ENCODE results near the gene MYCBPAP. TPM values are rescaled to one million over a fixed set of nuclear protein-coding genes. Genes with fewer than 3 reads are reported as not detected.
A peak's percentile ranks its signal among the peaks of the same experiment; 100 is the strongest.

Gene MYCBPAP, protein sequence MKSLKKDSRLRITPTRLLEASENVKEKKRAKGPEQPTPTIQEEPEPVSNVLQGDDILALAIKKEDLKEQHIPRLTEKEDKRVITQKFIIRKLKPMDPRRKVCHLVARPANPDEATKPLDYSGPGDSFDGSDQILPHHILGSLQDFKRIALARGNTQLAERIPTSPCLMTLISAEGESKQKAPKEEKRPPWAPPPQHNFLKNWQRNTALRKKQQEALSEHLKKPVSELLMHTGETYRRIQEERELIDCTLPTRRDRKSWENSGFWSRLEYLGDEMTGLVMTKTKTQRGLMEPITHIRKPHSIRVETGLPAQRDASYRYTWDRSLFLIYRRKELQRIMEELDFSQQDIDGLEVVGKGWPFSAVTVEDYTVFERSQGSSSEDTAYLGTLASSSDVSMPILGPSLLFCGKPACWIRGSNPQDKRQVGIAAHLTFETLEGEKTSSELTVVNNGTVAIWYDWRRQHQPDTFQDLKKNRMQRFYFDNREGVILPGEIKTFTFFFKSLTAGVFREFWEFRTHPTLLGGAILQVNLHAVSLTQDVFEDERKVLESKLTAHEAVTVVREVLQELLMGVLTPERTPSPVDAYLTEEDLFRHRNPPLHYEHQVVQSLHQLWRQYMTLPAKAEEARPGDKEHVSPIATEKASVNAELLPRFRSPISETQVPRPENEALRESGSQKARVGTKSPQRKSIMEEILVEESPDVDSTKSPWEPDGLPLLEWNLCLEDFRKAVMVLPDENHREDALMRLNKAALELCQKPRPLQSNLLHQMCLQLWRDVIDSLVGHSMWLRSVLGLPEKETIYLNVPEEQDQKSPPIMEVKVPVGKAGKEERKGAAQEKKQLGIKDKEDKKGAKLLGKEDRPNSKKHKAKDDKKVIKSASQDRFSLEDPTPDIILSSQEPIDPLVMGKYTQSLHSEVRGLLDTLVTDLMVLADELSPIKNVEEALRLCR
- total RNA-seq (2014; rRNA removed; shearing (Covaris generic)) = 0.62 and 3.2 TPM in 2 replicates

DNA sequence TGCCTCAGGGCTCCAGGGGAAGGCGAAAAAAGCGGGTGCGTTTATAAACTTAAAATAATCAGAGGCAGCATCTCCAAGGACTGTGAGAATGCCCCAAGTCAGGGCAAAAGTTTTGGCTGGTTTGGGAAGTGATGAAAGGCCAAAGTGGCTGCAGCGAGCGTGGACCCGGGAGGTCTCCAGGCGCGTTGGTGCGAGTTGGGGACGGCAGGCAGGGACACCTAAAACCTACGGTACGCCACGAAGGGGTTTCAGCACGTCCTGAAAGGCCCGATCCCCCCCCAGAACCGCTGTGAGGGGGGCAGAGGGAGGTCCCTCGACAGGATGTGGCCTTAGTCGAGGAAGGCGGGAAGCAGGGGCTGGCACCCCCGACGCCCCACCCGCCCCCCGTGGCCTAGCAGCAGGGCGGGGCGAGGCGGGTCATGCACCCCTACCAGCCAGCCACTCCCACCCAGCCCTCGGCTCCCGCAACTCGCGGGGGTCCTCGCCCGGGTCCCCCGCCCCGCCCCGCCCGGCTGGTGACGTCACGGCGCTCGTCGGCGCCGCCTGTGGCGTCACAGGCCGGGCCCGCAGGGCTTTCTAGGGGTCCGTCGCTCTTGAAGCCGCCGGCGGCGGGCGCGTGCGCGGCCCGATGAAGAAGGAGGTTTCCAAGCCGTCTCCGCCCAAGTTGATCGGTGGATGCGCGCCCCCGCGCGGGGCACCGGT lies at the start of gene MYCBPAP:
MYCBPAP (plus strand) TSS at position 569 of the 702 bp plus-strand sequence. CDS start 236 bp downstream, outside the sequence.
- Histone ChIP-seq H3K27me3 (ENCODE audit: control insufficient read depth, insufficient read depth, low read length) (peaks cover 9% of the 10 kb centered on the region), H3K36me3 (replicated peaks; ENCODE audit: control insufficient read depth, insufficient read depth, low read length) (no peaks in the 10 kb centered on the region)
- DNase-seq = peak; percentile 96

DNA sequence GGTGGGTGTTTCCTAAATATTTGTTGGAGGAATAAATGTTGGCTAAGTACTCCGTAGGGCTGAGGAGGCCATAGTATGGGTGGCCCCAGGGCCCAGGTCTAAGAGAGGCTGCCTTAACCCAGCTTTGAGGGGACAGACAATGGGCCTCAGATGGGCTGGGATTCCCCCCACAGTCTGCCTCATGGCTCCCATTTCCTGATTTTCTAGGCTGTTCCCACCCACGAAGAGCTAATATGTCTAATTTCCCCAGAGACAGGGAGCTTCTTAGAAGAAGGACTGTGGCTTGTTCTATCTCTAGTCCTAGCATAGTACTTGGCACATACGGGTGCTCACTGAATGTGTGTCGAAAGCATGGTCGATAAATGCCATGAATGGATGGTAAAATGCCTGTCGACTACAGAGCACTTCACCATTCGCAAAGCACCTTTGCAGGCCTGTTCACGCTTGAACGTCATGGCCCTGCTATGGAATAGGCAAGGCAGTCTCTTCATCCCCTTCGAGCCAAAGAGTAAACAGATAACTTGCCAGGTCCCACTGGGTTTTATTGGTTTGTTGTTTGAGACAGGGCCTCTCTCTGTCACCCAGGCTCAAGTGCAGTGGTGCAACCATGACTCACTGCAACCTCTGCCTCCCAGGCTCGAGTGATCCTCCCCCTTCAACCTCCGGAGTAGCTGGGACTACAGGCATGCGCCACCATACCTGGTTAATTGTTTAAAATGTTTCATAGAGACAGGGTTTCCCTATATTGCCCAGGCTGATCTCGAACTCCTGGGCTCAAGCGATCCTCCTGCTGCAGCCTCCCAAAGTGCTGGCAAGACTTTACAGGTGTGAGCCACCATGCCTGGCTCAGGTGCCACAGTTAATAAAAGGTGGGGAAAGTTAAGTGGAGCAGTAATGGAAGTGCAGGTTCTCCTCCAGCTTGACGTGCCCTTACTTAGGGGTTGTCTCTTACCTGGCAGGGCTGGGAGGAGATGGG lies 49.2 kb upstream of the MYCBPAP start:
- H3K27me3 ChIP-seq (ENCODE audit: control insufficient read depth, insufficient read depth, low read length) = no peaks in the 10 kb centered on the region
- no peak for DNase-seq
- H3K36me3 ChIP-seq (replicated peaks; ENCODE audit: control insufficient read depth, insufficient read depth, low read length) = no peaks in the 10 kb centered on the region
- H3K4me3 ChIP-seq (ENCODE audit: insufficient read depth, low read depth, low read length) = no peak overlapping the region

More for the DNA sequence above, at the start of gene MYCBPAP:
- peak within 1 kb of the TSS; percentile 65 for H3K4me3 ChIP-seq (ENCODE audit: insufficient read depth, low read depth, low read length)

DNA sequence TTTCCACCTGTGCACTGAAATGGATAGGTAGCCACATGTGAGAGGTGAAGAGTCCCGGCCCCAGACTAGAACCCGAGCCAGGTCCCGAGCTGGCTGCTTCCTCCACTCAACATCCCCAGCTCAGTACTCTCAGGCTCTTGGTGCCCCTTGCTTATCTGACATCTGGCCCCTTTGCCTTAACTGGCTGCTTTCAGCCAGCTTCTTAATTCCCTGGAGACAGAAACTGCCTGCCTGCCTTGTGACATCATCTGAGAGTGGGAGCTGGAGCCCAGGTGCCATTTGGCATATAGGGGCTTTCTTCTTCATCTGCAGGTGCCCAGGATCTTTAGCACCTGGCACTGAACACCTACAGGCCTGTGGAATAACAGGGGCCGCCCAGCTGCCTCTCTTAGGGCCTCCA lies 48.5 kb upstream of the MYCBPAP start:
- Histone ChIP-seq H3K4me3 (ENCODE audit: insufficient read depth, low read depth, low read length) (no peak overlapping the region), H3K27me3 (ENCODE audit: control insufficient read depth, insufficient read depth, low read length) (no peaks in the 10 kb centered on the region), H3K36me3 (replicated peaks; ENCODE audit: control insufficient read depth, insufficient read depth, low read length) (no peaks in the 10 kb centered on the region)
- DNase-seq = no peak

DNA sequence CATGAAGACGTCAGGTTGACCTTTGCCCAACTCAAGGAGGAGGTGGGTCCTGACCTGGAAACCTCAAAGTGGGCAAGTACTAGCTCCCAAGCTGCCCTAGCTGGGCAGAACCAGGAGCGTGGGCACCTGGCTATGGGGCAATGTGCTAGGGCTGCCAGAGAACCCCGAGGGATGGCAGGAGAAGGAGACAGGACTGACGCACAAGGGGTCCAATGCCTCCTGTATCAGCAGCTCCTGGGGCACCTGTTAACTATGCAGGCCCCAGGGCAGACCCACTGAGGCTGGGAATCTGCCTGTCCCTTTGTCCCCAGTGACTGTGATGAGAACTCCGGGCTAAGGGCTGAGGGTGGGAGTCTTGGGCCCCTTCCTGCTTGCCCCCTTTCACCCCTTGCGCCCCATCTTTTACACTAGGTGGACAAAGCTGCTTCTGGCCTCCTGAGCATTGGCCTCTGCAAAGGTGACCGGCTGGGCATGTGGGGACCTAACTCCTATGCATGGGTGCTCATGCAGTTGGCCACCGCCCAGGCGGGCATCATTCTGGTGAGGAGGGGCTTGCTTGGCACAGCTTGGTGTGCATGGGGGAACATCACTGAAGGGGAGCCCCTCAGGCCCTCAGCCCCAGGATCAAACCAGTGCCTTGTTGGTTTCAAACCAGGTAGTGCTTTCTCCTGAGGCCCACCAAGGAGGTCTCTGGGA lies 47.3 kb upstream of the MYCBPAP start:
- H3K36me3 ChIP-seq (replicated peaks; ENCODE audit: control insufficient read depth, insufficient read depth, low read length) = no peaks in the 10 kb centered on the region
- peak; percentile 16 for DNase-seq
- no peaks in the 10 kb centered on the region for H3K27me3 ChIP-seq (ENCODE audit: control insufficient read depth, insufficient read depth, low read length)
- H3K4me3 ChIP-seq (ENCODE audit: insufficient read depth, low read depth, low read length) = no peak overlapping the region

DNA sequence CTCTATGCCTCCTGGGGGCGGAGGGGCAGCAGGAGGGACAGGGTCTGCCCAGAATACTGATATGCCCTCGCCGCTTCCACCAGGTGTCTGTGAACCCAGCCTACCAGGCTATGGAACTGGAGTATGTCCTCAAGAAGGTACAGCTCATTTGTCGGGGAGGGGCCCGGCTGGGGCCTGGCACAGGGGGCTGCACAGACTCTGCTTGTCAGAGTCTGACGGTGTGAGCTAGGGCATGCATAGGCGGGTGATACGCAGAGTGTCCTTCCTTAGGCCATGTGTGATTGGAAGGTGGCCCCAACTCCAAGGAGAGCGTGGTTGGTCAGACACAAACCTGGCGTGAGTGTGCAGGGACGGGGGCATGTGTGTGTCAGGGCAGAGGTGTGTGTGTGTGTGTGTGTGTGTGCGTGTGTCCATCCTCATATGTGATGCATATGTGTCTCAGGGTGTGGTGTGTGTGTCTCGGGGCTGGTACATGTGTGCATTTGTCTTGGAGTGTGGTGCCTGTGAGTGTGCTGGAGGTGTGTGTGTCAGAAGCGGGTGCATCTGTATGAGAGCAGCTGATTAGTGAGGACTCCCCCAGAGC lies 46.6 kb upstream of the MYCBPAP start:
- H3K4me3 ChIP-seq (ENCODE audit: insufficient read depth, low read depth, low read length) = no peak overlapping the region
- H3K36me3 ChIP-seq (replicated peaks; ENCODE audit: control insufficient read depth, insufficient read depth, low read length) = no peaks in the 10 kb centered on the region
- peak; percentile 25 for DNase-seq
- H3K27me3 ChIP-seq (ENCODE audit: control insufficient read depth, insufficient read depth, low read length) = no peaks in the 10 kb centered on the region

DNA sequence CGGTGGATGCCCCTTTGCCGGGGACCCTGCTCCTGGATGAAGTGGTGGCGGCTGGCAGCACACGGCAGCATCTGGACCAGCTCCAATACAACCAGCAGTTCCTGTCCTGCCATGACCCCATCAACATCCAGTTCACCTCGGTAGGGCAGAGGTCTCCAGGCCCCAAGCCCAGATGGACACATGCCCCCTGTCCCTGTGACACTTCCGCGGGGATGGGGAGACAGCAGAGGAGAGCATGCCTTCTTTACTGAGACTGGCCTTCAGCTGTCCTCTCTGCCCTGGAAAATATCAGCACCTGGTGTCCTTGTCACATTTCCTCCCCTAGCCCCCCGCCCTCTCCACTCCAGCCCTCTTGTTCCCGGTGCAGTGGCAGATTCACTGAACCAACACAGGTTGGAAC lies 45.8 kb upstream of the MYCBPAP start:
- peak; percentile 30 for DNase-seq
- no peaks in the 10 kb centered on the region for H3K27me3 ChIP-seq (ENCODE audit: control insufficient read depth, insufficient read depth, low read length)
- no peak overlapping the region for H3K4me3 ChIP-seq (ENCODE audit: insufficient read depth, low read depth, low read length)
- H3K36me3 ChIP-seq (replicated peaks; ENCODE audit: control insufficient read depth, insufficient read depth, low read length) = no peaks in the 10 kb centered on the region

DNA sequence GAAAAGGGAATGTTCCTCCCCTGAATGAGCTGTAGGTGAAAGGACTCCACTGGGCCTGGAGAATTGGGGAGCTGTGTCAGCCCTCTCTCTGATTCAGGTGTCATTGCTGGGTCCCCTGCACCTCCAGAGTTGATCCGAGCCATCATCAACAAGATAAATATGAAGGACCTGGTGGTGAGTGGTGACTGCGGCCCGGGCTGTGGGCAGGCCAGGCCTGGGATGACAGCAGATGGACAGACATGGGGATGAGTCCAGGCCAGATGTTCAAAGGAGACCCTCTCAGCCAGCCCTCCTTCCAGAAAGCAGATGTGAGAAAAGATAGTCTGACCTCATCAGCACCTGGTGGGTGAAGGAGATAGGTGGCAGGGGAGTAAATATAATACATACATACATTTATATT lies 44.1 kb upstream of the MYCBPAP start:
- H3K27me3 ChIP-seq (ENCODE audit: control insufficient read depth, insufficient read depth, low read length) = peaks cover 13% of the 10 kb centered on the region; the same call in 1 of the 2 replicates
- H3K36me3 ChIP-seq (replicated peaks; ENCODE audit: control insufficient read depth, insufficient read depth, low read length) = no peaks in the 10 kb centered on the region
- DNase-seq = peak; percentile 30
- H3K4me3 ChIP-seq (ENCODE audit: insufficient read depth, low read depth, low read length) = no peak overlapping the region

DNA sequence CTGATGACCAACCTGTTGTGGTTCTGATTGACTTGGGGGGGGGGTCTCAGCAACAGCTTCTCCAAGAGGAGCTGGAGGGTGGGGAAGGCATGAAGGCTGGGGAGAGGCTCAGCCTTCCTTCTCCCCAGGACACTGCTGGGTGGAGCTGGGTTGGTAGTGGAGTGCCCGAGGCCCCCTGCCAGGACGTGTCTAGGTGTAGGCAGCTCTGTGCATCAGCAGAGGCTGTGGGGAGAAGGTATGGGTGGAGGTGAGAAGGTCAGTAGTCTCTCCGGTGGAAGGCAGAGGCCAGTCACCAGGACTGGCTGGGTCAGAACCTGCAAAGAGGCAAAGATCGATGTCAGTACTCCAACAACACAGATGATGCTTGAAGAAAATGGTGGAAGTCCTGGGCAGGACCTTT lies 43.5 kb upstream of the MYCBPAP start:
- Histone ChIP-seq H3K4me3 (ENCODE audit: insufficient read depth, low read depth, low read length) (no peak overlapping the region), H3K36me3 (replicated peaks; ENCODE audit: control insufficient read depth, insufficient read depth, low read length) (no peaks in the 10 kb centered on the region), H3K27me3 (ENCODE audit: control insufficient read depth, insufficient read depth, low read length) (peaks cover 14% of the 10 kb centered on the region; the same call in 1 of the 2 replicates)
- DNase-seq = peak; percentile 29

DNA sequence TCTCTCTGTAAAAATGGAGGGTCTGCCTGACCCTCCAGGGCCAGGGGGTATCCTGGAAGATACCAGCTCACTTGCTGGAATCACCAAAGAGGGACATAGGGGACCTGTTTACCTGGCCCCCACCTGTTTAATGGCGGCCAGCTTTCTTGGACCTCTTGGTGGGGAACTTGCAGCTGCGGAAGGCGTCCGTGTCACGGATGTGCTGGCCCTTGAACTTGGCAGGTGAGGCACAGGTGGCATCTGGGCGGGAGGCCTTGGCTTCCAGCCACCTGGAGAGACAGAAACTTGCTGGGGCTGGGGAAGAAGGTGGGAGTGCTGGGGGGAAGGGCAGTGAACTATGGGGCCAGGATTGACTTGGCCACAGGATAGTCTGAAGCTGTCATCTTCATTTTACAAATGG lies 43.1 kb upstream of the MYCBPAP start:
- Histone ChIP-seq H3K36me3 (replicated peaks; ENCODE audit: control insufficient read depth, insufficient read depth, low read length) (no peaks in the 10 kb centered on the region), H3K27me3 (ENCODE audit: control insufficient read depth, insufficient read depth, low read length) (peaks cover 15% of the 10 kb centered on the region; the same call in 1 of the 2 replicates), H3K4me3 (ENCODE audit: insufficient read depth, low read depth, low read length) (no peak overlapping the region)
- no peak for DNase-seq

DNA sequence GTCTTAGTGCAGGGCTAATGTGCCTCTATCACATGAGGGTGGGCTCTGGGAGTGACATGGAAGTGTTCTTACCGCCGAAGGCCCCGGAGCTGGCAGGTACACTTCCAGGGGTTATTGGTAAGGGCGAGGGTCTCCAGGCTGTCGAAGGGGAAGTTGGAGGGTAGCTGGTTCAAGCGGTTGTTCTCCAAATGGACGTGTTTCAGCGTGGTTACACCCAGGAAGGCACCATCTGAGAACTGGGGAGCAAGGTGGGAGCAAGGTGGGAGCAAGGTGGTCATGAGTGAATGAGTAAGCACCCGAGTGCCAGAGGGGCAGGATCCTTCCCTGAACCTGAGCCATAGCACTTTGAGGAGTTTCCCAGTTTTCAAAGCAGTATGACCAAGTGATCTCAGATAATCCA lies 42.6 kb upstream of the MYCBPAP start:
- Histone ChIP-seq H3K4me3 (ENCODE audit: insufficient read depth, low read depth, low read length) (no peak overlapping the region), H3K27me3 (ENCODE audit: control insufficient read depth, insufficient read depth, low read length) (peaks cover 15% of the 10 kb centered on the region; the same call in 1 of the 2 replicates), H3K36me3 (replicated peaks; ENCODE audit: control insufficient read depth, insufficient read depth, low read length) (no peaks in the 10 kb centered on the region)
- DNase-seq = peak; percentile 22

DNA sequence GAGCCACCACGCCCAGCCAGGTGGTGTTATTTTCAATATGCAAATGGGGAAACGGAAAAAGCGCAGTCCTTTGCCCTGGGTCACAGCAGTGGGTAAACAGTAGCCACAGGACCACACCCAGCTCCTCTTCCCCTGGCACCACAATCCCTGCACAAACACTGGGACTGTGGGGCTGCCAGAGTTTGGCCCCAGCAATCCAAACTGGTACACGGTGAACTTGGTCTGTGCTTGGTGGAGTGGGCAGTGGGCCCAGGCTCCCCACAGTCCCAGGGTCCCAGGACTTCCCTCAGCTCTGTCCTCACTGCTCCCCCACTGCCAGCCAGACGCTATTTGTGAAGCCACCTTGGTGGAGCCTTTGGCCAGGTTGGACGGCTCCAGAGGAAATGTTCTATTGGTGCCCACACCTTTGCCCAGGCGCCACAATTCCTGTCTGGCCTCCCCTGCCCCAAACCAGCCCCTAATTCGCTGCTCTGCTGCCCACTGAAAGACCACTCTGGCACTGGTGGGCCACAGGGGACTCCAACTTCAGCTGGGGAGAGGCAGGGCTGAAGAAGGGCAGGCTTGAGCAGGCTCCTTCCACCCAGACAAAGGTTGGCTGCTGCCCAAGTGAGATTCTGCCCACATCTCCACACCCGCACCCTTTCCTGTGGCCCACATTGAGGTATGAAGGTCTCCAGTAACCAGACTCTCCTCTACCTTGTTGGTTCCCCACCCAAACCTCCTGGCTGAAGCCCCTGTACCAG lies 41.7 kb upstream of the MYCBPAP start:
- H3K27me3 ChIP-seq (ENCODE audit: control insufficient read depth, insufficient read depth, low read length) = peaks cover 15% of the 10 kb centered on the region; the same call in 1 of the 2 replicates
- DNase-seq = peak; percentile 39
- no peak overlapping the region for H3K4me3 ChIP-seq (ENCODE audit: insufficient read depth, low read depth, low read length)
- H3K36me3 ChIP-seq (replicated peaks; ENCODE audit: control insufficient read depth, insufficient read depth, low read length) = no peaks in the 10 kb centered on the region
